ENCODE measurements around the gene F12. TPM values are rescaled to one million over a fixed set of nuclear protein-coding genes. Genes with fewer than 3 reads are reported as not detected.
A peak's percentile ranks its signal among the peaks of the same experiment; 100 is the strongest.

The F12 gene
- total RNA-seq, 1 donor from 2014 or later, result 5.8 TPM

GRCh38 chr5:177443144-177443983 lies 34.0 kb upstream of the F12 start:
- Mint-ChIP-seq H3K27me3 (ENCODE audit: low read depth) (peaks cover 2% of the 10 kb centered on the region), H3K36me3 (ENCODE audit: low read depth) (peaks cover 38% of the 10 kb centered on the region), H3K9me3 (no peaks in the 10 kb centered on the region), H3K4me3 (ENCODE audit: low read depth) (no peak overlapping the region), H3K4me1 (ENCODE audit: low read depth) (peaks cover 39% of the 10 kb centered on the region), H3K27ac (peak overlapping the region; percentile 38)
- intact Hi-C loops (cut with micrococcal nuclease), result no loop called here
- DNase-seq (ENCODE audit: low spot score), result no peak

GRCh38 chr5:177442066-177442826 lies 32.9 kb upstream of the F12 start:
- no peaks in the 10 kb centered on the region for H3K9me3 Mint-ChIP-seq
- peaks cover 36% of the 10 kb centered on the region for H3K4me1 Mint-ChIP-seq (ENCODE audit: low read depth)
- intact Hi-C loops (cut with micrococcal nuclease), result no loop called here
- DNase-seq (ENCODE audit: low spot score), result no peak
- H3K36me3 Mint-ChIP-seq (ENCODE audit: low read depth), result peaks cover 49% of the 10 kb centered on the region
- H3K27ac Mint-ChIP-seq, result peak overlapping the region; percentile 16
- H3K4me3 Mint-ChIP-seq (ENCODE audit: low read depth), result no peak overlapping the region
- no peaks in the 10 kb centered on the region for H3K27me3 Mint-ChIP-seq (ENCODE audit: low read depth)

- peaks cover 37% of the 10 kb centered on the region for H3K4me1 Mint-ChIP-seq (ENCODE audit: low read depth)
- H3K27ac Mint-ChIP-seq, result no peak overlapping the region
- DNase-seq (ENCODE audit: low spot score), result no peak
- H3K9me3 Mint-ChIP-seq, result no peaks in the 10 kb centered on the region
- H3K4me3 Mint-ChIP-seq (ENCODE audit: low read depth), result no peak overlapping the region
- H3K27me3 Mint-ChIP-seq (ENCODE audit: low read depth), result no peaks in the 10 kb centered on the region
- intact Hi-C loops (cut with micrococcal nuclease), result no loop called here
- H3K36me3 Mint-ChIP-seq (ENCODE audit: low read depth), result peaks cover 59% of the 10 kb centered on the region
These were observed 31.8 kb upstream of the F12 start for GRCh38 chr5:177440990-177441780.

- peaks cover 30% of the 10 kb centered on the region for H3K4me1 Mint-ChIP-seq (ENCODE audit: low read depth)
- peak overlapping the region; percentile 59 for H3K27ac Mint-ChIP-seq
- peaks cover 65% of the 10 kb centered on the region for H3K36me3 Mint-ChIP-seq (ENCODE audit: low read depth)
- DNase-seq (ENCODE audit: low spot score), result no peak
- H3K4me3 Mint-ChIP-seq (ENCODE audit: low read depth), result no peak overlapping the region
- intact Hi-C loops (cut with micrococcal nuclease), result no loop called here
- no peaks in the 10 kb centered on the region for H3K9me3 Mint-ChIP-seq
- H3K27me3 Mint-ChIP-seq (ENCODE audit: low read depth), result no peaks in the 10 kb centered on the region
These were observed 31.0 kb upstream of the F12 start for GRCh38 chr5:177440211-177440989.

GRCh38 chr5:177439518-177440053 lies 30.2 kb upstream of the F12 start:
- no peak overlapping the region for H3K4me3 Mint-ChIP-seq (ENCODE audit: low read depth)
- no peak for DNase-seq (ENCODE audit: low spot score)
- H3K9me3 Mint-ChIP-seq, result no peaks in the 10 kb centered on the region
- peak overlapping the region; percentile 45 for H3K27ac Mint-ChIP-seq
- peaks cover 73% of the 10 kb centered on the region for H3K36me3 Mint-ChIP-seq (ENCODE audit: low read depth)
- no peaks in the 10 kb centered on the region for H3K27me3 Mint-ChIP-seq (ENCODE audit: low read depth)
- intact Hi-C loops (cut with micrococcal nuclease), result no loop called here
- H3K4me1 Mint-ChIP-seq (ENCODE audit: low read depth), result peaks cover 25% of the 10 kb centered on the region

- peak overlapping the region; percentile 26 for H3K27ac Mint-ChIP-seq
- intact Hi-C loops (cut with micrococcal nuclease), result no loop called here
- peaks cover 82% of the 10 kb centered on the region for H3K36me3 Mint-ChIP-seq (ENCODE audit: low read depth)
- no peaks in the 10 kb centered on the region for H3K27me3 Mint-ChIP-seq (ENCODE audit: low read depth)
- H3K4me3 Mint-ChIP-seq (ENCODE audit: low read depth), result no peak overlapping the region
- H3K9me3 Mint-ChIP-seq, result no peaks in the 10 kb centered on the region
- peaks cover 24% of the 10 kb centered on the region for H3K4me1 Mint-ChIP-seq (ENCODE audit: low read depth)
- no peak for DNase-seq (ENCODE audit: low spot score)
These were observed 29.1 kb upstream of the F12 start for GRCh38 chr5:177438468-177438867.

GRCh38 chr5:177437623-177438022 lies 28.3 kb upstream of the F12 start:
- no peak for DNase-seq (ENCODE audit: low spot score)
- H3K4me1 Mint-ChIP-seq (ENCODE audit: low read depth), result peaks cover 29% of the 10 kb centered on the region
- H3K27me3 Mint-ChIP-seq (ENCODE audit: low read depth), result no peaks in the 10 kb centered on the region
- no peaks in the 10 kb centered on the region for H3K9me3 Mint-ChIP-seq
- H3K4me3 Mint-ChIP-seq (ENCODE audit: low read depth), result no peak overlapping the region
- intact Hi-C loops (cut with micrococcal nuclease), result no loop called here
- peaks cover 86% of the 10 kb centered on the region for H3K36me3 Mint-ChIP-seq (ENCODE audit: low read depth)
- H3K27ac Mint-ChIP-seq, result peak overlapping the region; percentile 12

GRCh38 chr5:177435847-177436536 lies 26.6 kb upstream of the F12 start:
- Mint-ChIP-seq H3K4me3 (ENCODE audit: low read depth) (no peak overlapping the region), H3K27ac (no peak overlapping the region), H3K9me3 (no peaks in the 10 kb centered on the region), H3K27me3 (ENCODE audit: low read depth) (no peaks in the 10 kb centered on the region), H3K36me3 (ENCODE audit: low read depth) (peaks cover 86% of the 10 kb centered on the region), H3K4me1 (ENCODE audit: low read depth) (peaks cover 41% of the 10 kb centered on the region)
- intact Hi-C loops (cut with micrococcal nuclease), result no loop called here
- DNase-seq (ENCODE audit: low spot score), result no peak

GRCh38 chr5:177434942-177435738 lies 25.8 kb upstream of the F12 start:
- Mint-ChIP-seq H3K4me3 (ENCODE audit: low read depth) (no peak overlapping the region), H3K27me3 (ENCODE audit: low read depth) (no peaks in the 10 kb centered on the region), H3K27ac (no peak overlapping the region), H3K4me1 (ENCODE audit: low read depth) (peaks cover 46% of the 10 kb centered on the region), H3K9me3 (no peaks in the 10 kb centered on the region), H3K36me3 (ENCODE audit: low read depth) (peaks cover 89% of the 10 kb centered on the region)
- no peak for DNase-seq (ENCODE audit: low spot score)
- intact Hi-C loops (cut with micrococcal nuclease), result loop anchor here (1.0 kb wide), 1 partner anchor 9 kb away; no protein-coding TSS in a partner anchor

- H3K27me3 Mint-ChIP-seq (ENCODE audit: low read depth), result no peaks in the 10 kb centered on the region
- peaks cover 89% of the 10 kb centered on the region for H3K36me3 Mint-ChIP-seq (ENCODE audit: low read depth)
- H3K27ac Mint-ChIP-seq, result peak overlapping the region; percentile 83
- peak overlapping the region; percentile 51 for H3K4me3 Mint-ChIP-seq (ENCODE audit: low read depth)
- H3K4me1 Mint-ChIP-seq (ENCODE audit: low read depth), result peaks cover 46% of the 10 kb centered on the region
- intact Hi-C loops (cut with micrococcal nuclease), result loop anchor here (1.0 kb wide), 1 partner anchor 10 kb away; no protein-coding TSS in a partner anchor
- H3K9me3 Mint-ChIP-seq, result no peaks in the 10 kb centered on the region
- DNase-seq (ENCODE audit: low spot score), result no peak
These were observed 25.1 kb upstream of the F12 start for GRCh38 chr5:177434437-177434836.

Data from activated T-helper 2 cell treated with anti-CD3 and anti-CD28 coated beads, Interferon-gamma antibody, Interleukin-2, Interleukin-4, amounts not matched to agents 10 μg/mL and 5 μg/mL and 100 μg/mL, durations not matched to agents 14 hours and 24 hours and 36 hours (primary cell).